HL-60 (cell line): ENCODE data around the gene POLR2F.

Source experiments
- CTCF ChIP-seq: IDR thresholded peaks from one replicate; pipeline ENCODE4 v1.5.1; 2011; ENCODE audit warnings: low read length, control low read depth, inconsistent platforms; ENCODE audit not compliant: insufficient read depth
- POLR2AphosphoS5 ChIP-seq: IDR thresholded peaks from 2 replicates; pipeline ENCODE4 v1.6.1; 2012; ENCODE audit warnings: low read depth
- REST ChIP-seq: IDR thresholded peaks from 2 replicates; pipeline ENCODE4 v1.6.1; 2012; ENCODE audit warnings: low read depth; ENCODE audit not compliant: insufficient replicate concordance

- TF ChIP-seq CTCF, result no peak
- no peak for TF ChIP-seq POLR2AphosphoS5
- no peak for TF ChIP-seq REST
These were observed 47.0 kb upstream of the POLR2F start for GRCh38 chr22:37906364-37907008.
